ENCODE data around the gene DUOXA2. TPM values are rescaled to one million over a fixed set of nuclear protein-coding genes. Genes with fewer than 3 reads are reported as not detected.

DUOXA2 gene
- total and polyA plus RNA-seq, 3 donors from 2014 or later = 0.31 to 0.39 (median 0.36) TPM

DNA sequence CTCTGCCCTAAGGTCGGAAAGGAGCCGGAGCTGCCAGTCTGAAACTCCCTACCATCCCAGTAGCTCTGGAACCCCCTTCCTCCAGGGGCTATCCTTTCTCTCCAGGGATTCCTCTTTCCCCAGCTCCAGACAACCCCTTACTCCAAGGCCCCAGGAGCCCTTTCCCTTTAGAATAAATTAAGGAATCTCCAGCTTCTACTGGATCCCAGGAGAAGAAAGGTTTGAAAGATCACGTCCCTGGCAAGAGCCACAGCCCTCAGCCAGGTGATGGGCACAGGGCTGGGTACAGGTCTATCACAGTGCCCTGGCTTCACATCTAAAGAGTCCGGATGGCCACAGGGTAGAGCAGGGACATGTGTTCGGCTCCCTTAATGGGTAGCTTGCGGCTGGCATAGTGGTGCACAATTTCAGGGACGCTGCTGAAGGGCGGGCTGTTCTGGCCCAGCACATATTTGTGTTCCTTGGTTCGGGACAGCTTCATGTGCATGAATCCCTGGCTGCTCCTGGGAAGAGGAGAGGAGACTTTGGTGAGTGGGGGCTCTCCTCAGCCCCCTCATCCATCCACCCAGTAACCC is 53.6 kb downstream of the DUOXA2 start:
- intact Hi-C loops (cut with DNase I; ENCODE audit: low total_unique reads) = no loop called here
- H3K9me3 ChIP-seq = no peaks in the 10 kb centered on the region
- no peak for TF ChIP-seq POLR2A (IDR thresholded peaks at IDR 0.05)
- TF ChIP-seq, protein P1, sequence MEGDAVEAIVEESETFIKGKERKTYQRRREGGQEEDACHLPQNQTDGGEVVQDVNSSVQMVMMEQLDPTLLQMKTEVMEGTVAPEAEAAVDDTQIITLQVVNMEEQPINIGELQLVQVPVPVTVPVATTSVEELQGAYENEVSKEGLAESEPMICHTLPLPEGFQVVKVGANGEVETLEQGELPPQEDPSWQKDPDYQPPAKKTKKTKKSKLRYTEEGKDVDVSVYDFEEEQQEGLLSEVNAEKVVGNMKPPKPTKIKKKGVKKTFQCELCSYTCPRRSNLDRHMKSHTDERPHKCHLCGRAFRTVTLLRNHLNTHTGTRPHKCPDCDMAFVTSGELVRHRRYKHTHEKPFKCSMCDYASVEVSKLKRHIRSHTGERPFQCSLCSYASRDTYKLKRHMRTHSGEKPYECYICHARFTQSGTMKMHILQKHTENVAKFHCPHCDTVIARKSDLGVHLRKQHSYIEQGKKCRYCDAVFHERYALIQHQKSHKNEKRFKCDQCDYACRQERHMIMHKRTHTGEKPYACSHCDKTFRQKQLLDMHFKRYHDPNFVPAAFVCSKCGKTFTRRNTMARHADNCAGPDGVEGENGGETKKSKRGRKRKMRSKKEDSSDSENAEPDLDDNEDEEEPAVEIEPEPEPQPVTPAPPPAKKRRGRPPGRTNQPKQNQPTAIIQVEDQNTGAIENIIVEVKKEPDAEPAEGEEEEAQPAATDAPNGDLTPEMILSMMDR (IDR thresholded peaks at IDR 0.05) = no peak
- 43 to 47% methylated on average over 1 to 9 of the region's 9 CpGs for WGBS, 2 donors
- H3K4me1 ChIP-seq = peaks cover 18% of the 10 kb centered on the region
- no peak for DNase-seq
- peak overlapping the region; percentile 82 to 89 for H3K4me3 ChIP-seq
- H3K36me3 ChIP-seq (ENCODE audit: low read depth, missing control alignments) = no peaks in the 10 kb centered on the region
- no peaks in the 10 kb centered on the region for H3K27me3 ChIP-seq
- peak overlapping the region; percentile 89 to 98 for H3K27ac ChIP-seq

Other genes with a start within 250 kb of the DUOXA2 start
- 10 to 100 TPM; 10.3 to 11.8 TPM for gene TERB2, start 157.6 kb upstream of the DUOXA2 start, total RNA-seq
- gene TERB2, start 157.6 kb upstream of the DUOXA2 start, polyA plus RNA-seq (ENCODE audit: insufficient read depth, low read depth, low replicate concordance) = 50.1 TPM
- gene SORD, start 91.1 kb upstream of the DUOXA2 start, total RNA-seq = 10 to 100 TPM; 33.7 to 34.1 TPM
- gene SORD, start 91.1 kb upstream of the DUOXA2 start, polyA plus RNA-seq (ENCODE audit: insufficient read depth, low read depth, low replicate concordance) = 21.4 TPM
- 1 to 10 TPM; 1.2 to 4.8 TPM for gene DUOX2, start 154 bp upstream of the DUOXA2 start, total RNA-seq
- gene DUOX2, start 154 bp upstream of the DUOXA2 start, polyA plus RNA-seq (ENCODE audit: insufficient read depth, low read depth, low replicate concordance) = 2.6 TPM
- under 1 TPM; 0.31 to 0.94 TPM for gene DUOXA1, start 15.6 kb downstream of the DUOXA2 start, total RNA-seq
- gene DUOXA1, start 15.6 kb downstream of the DUOXA2 start, polyA plus RNA-seq (ENCODE audit: insufficient read depth, low read depth, low replicate concordance) = 1.0 TPM
- gene DUOX1, start 15.7 kb downstream of the DUOXA2 start, total RNA-seq = 1 to 10 TPM; 5.3 to 5.7 TPM
- gene DUOX1, start 15.7 kb downstream of the DUOXA2 start, polyA plus RNA-seq (ENCODE audit: insufficient read depth, low read depth, low replicate concordance) = 2.8 TPM
- 10 to 100 TPM in 1 of 2 donors, 1 to 10 TPM in 1; 9.3 to 12.7 TPM for gene SHF, start 73.6 kb downstream of the DUOXA2 start, total RNA-seq
- 13.2 TPM for gene SHF, start 73.6 kb downstream of the DUOXA2 start, polyA plus RNA-seq (ENCODE audit: insufficient read depth, low read depth, low replicate concordance)
- gene SLC28A2, start 137.9 kb downstream of the DUOXA2 start, total RNA-seq = under 1 TPM in 1 of 2 donors, not detected in 1; 0.81 TPM
- not detected for gene SLC28A2, start 137.9 kb downstream of the DUOXA2 start, polyA plus RNA-seq (ENCODE audit: insufficient read depth, low read depth, low replicate concordance)

All from testis (tissue), 3 donors.